ENCODE results near the gene FARS2. TPM values are rescaled to one million over a fixed set of nuclear protein-coding genes. Genes with fewer than 3 reads are reported as not detected.

Gene FARS2
- total and polyA plus RNA-seq, 9 of the 15 experiments (the other 6 are each of a cell fraction or from before 2014, with no cell fraction given): 16.5 to 62.2 (median 27.0) TPM

DNA sequence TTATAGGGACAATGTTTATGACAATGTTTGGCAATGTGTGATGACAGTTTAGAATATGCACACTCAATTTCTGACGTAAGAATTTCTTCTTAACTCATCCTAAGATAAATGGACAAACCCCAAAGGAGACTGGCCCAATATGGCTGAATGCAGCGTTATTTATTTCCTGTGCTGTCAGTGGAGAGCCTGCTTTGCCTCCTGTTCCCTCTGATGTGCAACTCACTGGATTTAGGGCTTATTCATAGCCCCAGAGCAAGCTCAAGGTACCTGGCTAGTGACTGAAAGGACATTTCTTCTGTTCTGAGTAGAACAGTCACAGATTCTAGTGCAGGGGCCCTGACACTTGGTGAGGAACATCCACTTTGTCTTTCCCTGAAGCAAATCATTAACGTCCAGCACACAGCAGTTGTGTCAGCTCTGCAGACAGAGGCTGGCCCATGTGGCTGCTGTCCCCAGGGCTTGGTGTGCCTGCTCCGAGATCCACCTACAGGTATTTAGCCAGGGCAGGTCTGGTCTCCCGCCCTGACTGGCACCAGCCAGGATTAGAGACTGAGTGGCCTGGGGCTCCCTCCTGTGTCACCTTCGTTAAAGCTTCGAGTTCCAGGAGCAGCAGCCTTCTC, 64.8 kb downstream of the FARS2 start:
- Histone ChIP-seq H3K9me1 (ENCODE audit: control insufficient read depth, insufficient read depth, low read length) (no peaks in the 10 kb centered on the region), H3K4me1 (replicated peaks in 1 of 2; ENCODE audit: control insufficient read depth in 2 of 2, insufficient read depth in 2 of 2, low read length in 2 of 2) (no peaks in the 10 kb centered on the region), H3K4me2 (ENCODE audit: insufficient read depth, low read length) (no peak overlapping the region), H3K79me2 (ENCODE audit: control insufficient read depth, insufficient read depth, low read length) (0 out of 3 replicates have a peak, but pooled peaks cover 4% of the 10 kb centered on the region), H3K36me3 (ENCODE audit: control insufficient read depth, insufficient read depth, low read length) (peaks cover 6% of the 10 kb centered on the region; the same call in 2 of the 3 replicates), H3K9ac (ENCODE audit: insufficient read depth in 1 of 2, low read depth in 2 of 2, low read length in 2 of 2) (no peak overlapping the region), H2AFZ (ENCODE audit: low read depth, low read length) (no peak overlapping the region), H3K27me3 (ENCODE audit: control insufficient read depth in 2 of 2, insufficient read depth in 2 of 2, low read length in 2 of 2) (no peaks in the 10 kb centered on the region), H3K9me3 (replicated peaks; ENCODE audit: control insufficient read depth, insufficient read depth, low read depth, low read length) (peaks cover 4% of the 10 kb centered on the region), H3K27ac (ENCODE audit: extremely low read depth, low read depth, low read length) (no peak overlapping the region), H3K4me3 (no peak overlapping the region), H4K20me1 (replicated peaks; ENCODE audit: control insufficient read depth, insufficient read depth, low read length) (no peaks in the 10 kb centered on the region)
- ATAC-seq: no peak
- DNase-seq (ENCODE audit: extremely low read depth in 1 of 4, low spot score in 3 of 4): no peak
- in situ Hi-C loops (cut with MboI) (no loop called here), intact Hi-C loops (cut with micrococcal nuclease) (no loop called here)
- POLR2A ChIA-PET: interaction anchor here (2.3 kb wide), 1 partner anchor 24 kb away, joined by 4 read pairs; no protein-coding TSS in a partner anchor
- no peak for FAIRE-seq
- BruUV-seq (replicated peaks): no TSS peak
- CTCF ChIA-PET (ENCODE audit: low intra/inter-chr PET ratio): no interaction called here
- 83% methylated on average over 5 of the region's 7 CpGs for WGBS (ENCODE audit: insufficient coverage, low coverage, missing lambda C conversion rate)
- TF ChIP-seq ZNF41 (CRISPR knock-in tag; conservative IDR thresholded peaks at IDR 0.05): no peak

DNA sequence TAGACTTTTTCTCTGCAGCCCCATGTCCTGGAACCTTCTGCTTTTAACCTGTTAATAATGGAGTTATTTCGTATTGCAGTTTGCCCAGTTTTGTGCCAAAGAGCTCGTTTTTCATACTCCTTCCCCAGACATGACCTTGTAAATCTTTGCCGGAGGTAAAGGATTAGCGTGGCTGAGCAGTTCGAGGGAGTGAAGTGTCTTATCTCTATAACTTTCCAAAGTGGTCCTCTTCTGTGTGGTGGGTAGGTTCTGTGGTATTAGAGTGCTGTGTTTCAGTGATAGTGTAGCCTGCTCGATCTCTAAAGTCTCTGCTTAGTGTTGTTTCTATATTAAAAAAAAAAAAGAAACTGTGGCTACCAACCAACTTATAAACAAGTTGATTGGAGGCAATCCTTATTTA, 67.5 kb downstream of the FARS2 start:
- H3K27ac ChIP-seq (ENCODE audit: extremely low read depth, low read depth, low read length): no peak overlapping the region
- WGBS (ENCODE audit: insufficient coverage, low coverage, missing lambda C conversion rate): 3% methylated on average over 6 of the region's 6 CpGs
- no peak overlapping the region for H2AFZ ChIP-seq (ENCODE audit: low read depth, low read length)
- in situ Hi-C loops (cut with MboI): no loop called here
- intact Hi-C loops (cut with micrococcal nuclease): no loop called here
- POLR2A ChIA-PET: interaction anchor here (0.6 kb wide), 1 partner anchor 11 kb away, joined by 3 read pairs; no protein-coding TSS in a partner anchor
- H3K4me1 ChIP-seq (replicated peaks in 1 of 2; ENCODE audit: control insufficient read depth in 2 of 2, insufficient read depth in 2 of 2, low read length in 2 of 2): no peaks in the 10 kb centered on the region
- DNase-seq (ENCODE audit: extremely low read depth in 1 of 4, low spot score in 3 of 4) (peak in 2 of 4 experiments; percentile 32 to 44), ATAC-seq (peak; percentile 87), FAIRE-seq (peak; percentile 48)
- BruUV-seq (replicated peaks): no TSS peak
- peaks cover 6% of the 10 kb centered on the region; the same call in 2 of the 3 replicates for H3K36me3 ChIP-seq (ENCODE audit: control insufficient read depth, insufficient read depth, low read length)
- H3K9ac ChIP-seq (ENCODE audit: insufficient read depth in 1 of 2, low read depth in 2 of 2, low read length in 2 of 2): no peak overlapping the region
- no peak overlapping the region for H3K4me2 ChIP-seq (ENCODE audit: insufficient read depth, low read length)
- CTCF ChIA-PET (ENCODE audit: low intra/inter-chr PET ratio): no interaction called here
- H3K79me2 ChIP-seq (ENCODE audit: control insufficient read depth, insufficient read depth, low read length): 0 out of 3 replicates have a peak, but pooled peaks cover 4% of the 10 kb centered on the region
- peaks cover 4% of the 10 kb centered on the region for H3K9me3 ChIP-seq (replicated peaks; ENCODE audit: control insufficient read depth, insufficient read depth, low read depth, low read length)
- H3K27me3 ChIP-seq (ENCODE audit: control insufficient read depth in 2 of 2, insufficient read depth in 2 of 2, low read length in 2 of 2): no peaks in the 10 kb centered on the region
- H3K4me3 ChIP-seq: no peak overlapping the region
- no peaks in the 10 kb centered on the region for H4K20me1 ChIP-seq (replicated peaks; ENCODE audit: control insufficient read depth, insufficient read depth, low read length)
- no peaks in the 10 kb centered on the region for H3K9me1 ChIP-seq (ENCODE audit: control insufficient read depth, insufficient read depth, low read length)
- TF ChIP-seq, protein P1, sequence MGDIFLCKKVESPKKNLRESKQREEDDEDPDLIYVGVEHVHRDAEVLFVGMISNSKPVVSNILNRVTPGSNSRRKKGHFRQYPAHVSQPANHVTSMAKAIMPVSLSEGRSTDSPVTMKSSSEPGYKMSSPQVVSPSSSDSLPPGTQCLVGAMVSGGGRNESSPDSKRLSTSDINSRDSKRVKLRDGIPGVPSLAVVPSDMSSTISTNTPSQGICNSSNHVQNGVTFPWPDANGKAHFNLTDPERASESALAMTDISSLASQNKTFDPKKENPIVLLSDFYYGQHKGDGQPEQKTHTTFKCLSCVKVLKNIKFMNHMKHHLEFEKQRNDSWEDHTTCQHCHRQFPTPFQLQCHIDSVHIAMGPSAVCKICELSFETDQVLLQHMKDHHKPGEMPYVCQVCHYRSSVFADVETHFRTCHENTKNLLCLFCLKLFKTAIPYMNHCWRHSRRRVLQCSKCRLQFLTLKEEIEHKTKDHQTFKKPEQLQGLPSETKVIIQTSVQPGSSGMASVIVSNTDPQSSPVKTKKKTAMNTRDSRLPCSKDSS (IDR thresholded peaks at IDR 0.05; ENCODE audit: low read depth, partially characterized antibody): no peak
- no peak for TF ChIP-seq KDM2B (CRISPR knock-in tag; IDR thresholded peaks at IDR 0.05)
- no peak for TF ChIP-seq ZNF134 (CRISPR knock-in tag; conservative IDR thresholded peaks at IDR 0.05)
- no peak for TF ChIP-seq ZNF696 (CRISPR knock-in tag; conservative IDR thresholded peaks at IDR 0.05)
- TF ChIP-seq JUN (IDR thresholded peaks at IDR 0.05; ENCODE audit: borderline replicate concordance, low read depth, low read length): no peak
- no peak for TF ChIP-seq JUN (CRISPR knock-in tag; IDR thresholded peaks at IDR 0.05; ENCODE audit: borderline replicate concordance)
- TF ChIP-seq SOX6 (IDR thresholded peaks at IDR 0.05): no peak
- no peak for TF ChIP-seq BACH1 (tag; IDR thresholded peaks at IDR 0.05)
- no peak for TF ChIP-seq ARID2 (IDR thresholded peaks at IDR 0.05)
- no peak for TF ChIP-seq TCF7 (IDR thresholded peaks at IDR 0.05; ENCODE audit: borderline replicate concordance)
- no peak for TF ChIP-seq ZNF239 (CRISPR knock-in tag; IDR thresholded peaks at IDR 0.05)
- TF ChIP-seq TEAD4 (IDR thresholded peaks at IDR 0.05; ENCODE audit: low read length): 0 out of 2 replicates have a peak, but pooled peaks have one; percentile 17
- TF ChIP-seq TEAD4 (CRISPR knock-in tag; IDR thresholded peaks at IDR 0.05; ENCODE audit: borderline replicate concordance): no peak
- no peak for TF ChIP-seq BDP1 (IDR thresholded peaks at IDR 0.05; ENCODE audit: insufficient read depth, insufficient read length)
- no peak for TF ChIP-seq ZC3H8 (IDR thresholded peaks at IDR 0.05)
- no peak for TF ChIP-seq NFYB (IDR thresholded peaks at IDR 0.05; ENCODE audit: extremely low read depth, insufficient read length)
